Measurements from ENCODE around the gene PCCA.
A peak's percentile ranks its signal among the peaks of the same experiment; 100 is the strongest.

PCCA gene

GRCh38 chr13:100178309-100178708 is 89.4 kb downstream of the PCCA start:
- Mint-ChIP-seq H3K4me1 (peaks cover 14% of the 10 kb centered on the region), H3K4me3 (no peak overlapping the region), H3K36me3 (no peaks in the 10 kb centered on the region), H3K9me3 (no peaks in the 10 kb centered on the region), H3K27ac (no peak overlapping the region)
- no peak for ATAC-seq
- no peak for DNase-seq (ENCODE audit: low spot score in 2 of 2)

- Mint-ChIP-seq H3K27ac (no peak overlapping the region), H3K36me3 (no peaks in the 10 kb centered on the region), H3K9me3 (no peaks in the 10 kb centered on the region), H3K4me1 (peaks cover 19% of the 10 kb centered on the region), H3K4me3 (no peak overlapping the region)
- no peak for DNase-seq (ENCODE audit: low spot score in 2 of 2)
- ATAC-seq: no peak
Measured at GRCh38 chr13:100179276-100179675, 90.4 kb downstream of the PCCA start.

GRCh38 chr13:100182900-100183490 is 94.1 kb downstream of the PCCA start:
- Mint-ChIP-seq H3K4me1 (peaks cover 19% of the 10 kb centered on the region), H3K36me3 (no peaks in the 10 kb centered on the region), H3K4me3 (no peak overlapping the region), H3K9me3 (no peaks in the 10 kb centered on the region), H3K27ac (peak overlapping the region; percentile 38)
- DNase-seq (ENCODE audit: low spot score in 2 of 2): no peak
- ATAC-seq: no peak

- H3K27ac Mint-ChIP-seq: no peak overlapping the region
- H3K4me3 Mint-ChIP-seq: no peak overlapping the region
- ATAC-seq: no peak
Measured at GRCh38 chr13:100184095-100184494, 95.2 kb downstream of the PCCA start.

GRCh38 chr13:100195568-100195967 is 106.7 kb downstream of the PCCA start:
- no peak for DNase-seq (ENCODE audit: low spot score in 2 of 2)
- Mint-ChIP-seq H3K4me3 (no peak overlapping the region), H3K4me1 (no peaks in the 10 kb centered on the region), H3K36me3 (no peaks in the 10 kb centered on the region), H3K27ac (no peak overlapping the region), H3K9me3 (no peaks in the 10 kb centered on the region)
- no peak for ATAC-seq

More at GRCh38 chr13:100184095-100184494, 95.2 kb downstream of the PCCA start:
- DNase-seq (ENCODE audit: low spot score in 2 of 2): no peak
- H3K36me3 Mint-ChIP-seq: no peaks in the 10 kb centered on the region
- H3K4me1 Mint-ChIP-seq: peaks cover 19% of the 10 kb centered on the region
- no peaks in the 10 kb centered on the region for H3K9me3 Mint-ChIP-seq

- no peak for ATAC-seq
- H3K4me3 Mint-ChIP-seq: no peak overlapping the region
- no peak overlapping the region for H3K27ac Mint-ChIP-seq
- no peaks in the 10 kb centered on the region for H3K4me1 Mint-ChIP-seq
- H3K9me3 Mint-ChIP-seq: no peaks in the 10 kb centered on the region
- no peaks in the 10 kb centered on the region for H3K36me3 Mint-ChIP-seq
- DNase-seq (ENCODE audit: low spot score in 2 of 2): no peak
Measured at GRCh38 chr13:100196375-100196774, 107.5 kb downstream of the PCCA start.

- Mint-ChIP-seq H3K27ac (no peak overlapping the region), H3K9me3 (no peaks in the 10 kb centered on the region), H3K4me1 (no peaks in the 10 kb centered on the region), H3K36me3 (no peaks in the 10 kb centered on the region), H3K4me3 (no peak overlapping the region)
- DNase-seq (ENCODE audit: low spot score in 2 of 2) (no peak), ATAC-seq (no peak)
Measured at GRCh38 chr13:100197116-100197515, 108.2 kb downstream of the PCCA start.

GRCh38 chr13:100197591-100198365 is 108.9 kb downstream of the PCCA start:
- Mint-ChIP-seq H3K36me3 (no peaks in the 10 kb centered on the region), H3K27ac (no peak overlapping the region), H3K4me1 (no peaks in the 10 kb centered on the region), H3K9me3 (peaks cover 3% of the 10 kb centered on the region), H3K4me3 (no peak overlapping the region)
- DNase-seq (ENCODE audit: low spot score in 2 of 2): no peak
- no peak for ATAC-seq

GRCh38 chr13:100203696-100204367 is 114.9 kb downstream of the PCCA start:
- Mint-ChIP-seq H3K4me3 (peak overlapping the region; percentile 33), H3K9me3 (peaks cover 3% of the 10 kb centered on the region), H3K36me3 (no peaks in the 10 kb centered on the region), H3K4me1 (peaks cover 14% of the 10 kb centered on the region), H3K27ac (no peak overlapping the region)
- DNase-seq (ENCODE audit: low spot score in 2 of 2) (no peak), ATAC-seq (peak; percentile 96)

- H3K27ac Mint-ChIP-seq: no peak overlapping the region
- H3K36me3 Mint-ChIP-seq: no peaks in the 10 kb centered on the region
- DNase-seq (ENCODE audit: low spot score in 2 of 2) (no peak), ATAC-seq (no peak)
- H3K9me3 Mint-ChIP-seq: no peaks in the 10 kb centered on the region
- H3K4me1 Mint-ChIP-seq: peaks cover 31% of the 10 kb centered on the region
- H3K4me3 Mint-ChIP-seq: no peak overlapping the region
Measured at GRCh38 chr13:100208002-100208401, 119.1 kb downstream of the PCCA start.

- no peak for ATAC-seq
- no peak overlapping the region for H3K4me3 Mint-ChIP-seq
- DNase-seq (ENCODE audit: low spot score in 2 of 2): no peak
- no peaks in the 10 kb centered on the region for H3K36me3 Mint-ChIP-seq
- H3K9me3 Mint-ChIP-seq: no peaks in the 10 kb centered on the region
- H3K27ac Mint-ChIP-seq: no peak overlapping the region
- peaks cover 28% of the 10 kb centered on the region for H3K4me1 Mint-ChIP-seq
Measured at GRCh38 chr13:100208626-100209025, 119.7 kb downstream of the PCCA start.

- ATAC-seq (peak; percentile 77), DNase-seq (ENCODE audit: low spot score in 2 of 2) (no peak)
- Mint-ChIP-seq H3K4me3 (no peak overlapping the region), H3K4me1 (peaks cover 16% of the 10 kb centered on the region), H3K27ac (no peak overlapping the region), H3K36me3 (no peaks in the 10 kb centered on the region), H3K9me3 (no peaks in the 10 kb centered on the region)
Measured at GRCh38 chr13:100209857-100210825, 121.2 kb downstream of the PCCA start.

- H3K9me3 Mint-ChIP-seq: no peaks in the 10 kb centered on the region
- no peak overlapping the region for H3K4me3 Mint-ChIP-seq
- peaks cover 16% of the 10 kb centered on the region for H3K4me1 Mint-ChIP-seq
- DNase-seq (ENCODE audit: low spot score in 2 of 2) (no peak), ATAC-seq (no peak)
- no peaks in the 10 kb centered on the region for H3K36me3 Mint-ChIP-seq
- no peak overlapping the region for H3K27ac Mint-ChIP-seq
Measured at GRCh38 chr13:100211016-100211710, 122.3 kb downstream of the PCCA start.

- DNase-seq (ENCODE audit: low spot score in 2 of 2) (no peak), ATAC-seq (no peak)
- Mint-ChIP-seq H3K9me3 (no peaks in the 10 kb centered on the region), H3K4me1 (peaks cover 16% of the 10 kb centered on the region), H3K4me3 (no peak overlapping the region), H3K27ac (no peak overlapping the region), H3K36me3 (no peaks in the 10 kb centered on the region)
Measured at GRCh38 chr13:100212904-100213553, 124.1 kb downstream of the PCCA start.

All from stimulated activated effector memory CD8-positive, alpha-beta T cell treated with anti-CD3 and anti-CD28 coated beads, Interleukin-12 subunit alpha, Interleukin-12 subunit beta, amount 100 ng/mL, for 72 hours (primary cell).